ENCODE data around the gene SGTA. TPM values are rescaled to one million over a fixed set of nuclear protein-coding genes. Genes with fewer than 3 reads are reported as not detected.

SGTA gene
- total RNA-seq, 1 donor = 39.4 TPM

DNA sequence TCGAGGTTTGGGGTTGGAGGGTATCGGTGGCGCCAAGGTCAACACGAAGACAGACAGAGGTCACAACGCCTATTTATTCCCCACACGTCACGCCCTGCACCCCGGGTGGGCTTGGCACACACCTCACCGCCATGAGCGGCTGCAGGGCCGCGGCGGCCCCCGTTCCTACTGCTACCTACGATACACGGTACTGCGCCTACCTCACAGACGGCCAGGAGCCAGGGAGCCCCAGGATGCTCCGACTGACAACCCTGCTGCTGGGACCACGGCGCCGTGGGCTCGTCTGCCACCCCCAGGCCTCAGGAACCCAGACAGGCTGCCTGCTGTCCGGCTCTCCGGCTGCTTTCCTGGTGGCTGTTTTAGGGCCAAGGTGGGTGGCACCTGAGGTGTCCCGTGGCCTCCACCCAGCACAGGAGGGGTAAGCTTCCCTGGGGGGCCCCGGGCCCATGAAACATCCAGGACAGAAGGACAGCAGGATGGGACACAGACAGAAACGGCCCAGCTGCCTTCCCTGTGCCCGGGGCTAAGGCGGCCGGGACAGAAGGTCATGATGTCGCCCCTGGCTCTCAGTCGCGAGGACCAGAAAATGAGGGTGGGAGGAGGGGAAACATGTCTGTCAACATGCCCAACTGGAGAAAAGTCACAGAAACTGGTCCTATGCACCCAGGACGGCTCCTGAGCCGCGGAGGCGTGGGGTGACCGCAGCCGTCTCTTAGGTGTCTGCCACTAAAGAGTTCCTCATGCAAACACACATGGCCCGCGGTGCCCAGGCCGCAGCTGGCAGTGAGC, 28.2 kb downstream of the SGTA start:
- H3K4me3 ChIP-seq (ENCODE audit: low read depth, low read length) = no peak overlapping the region
- TF ChIP-seq, protein P1, sequence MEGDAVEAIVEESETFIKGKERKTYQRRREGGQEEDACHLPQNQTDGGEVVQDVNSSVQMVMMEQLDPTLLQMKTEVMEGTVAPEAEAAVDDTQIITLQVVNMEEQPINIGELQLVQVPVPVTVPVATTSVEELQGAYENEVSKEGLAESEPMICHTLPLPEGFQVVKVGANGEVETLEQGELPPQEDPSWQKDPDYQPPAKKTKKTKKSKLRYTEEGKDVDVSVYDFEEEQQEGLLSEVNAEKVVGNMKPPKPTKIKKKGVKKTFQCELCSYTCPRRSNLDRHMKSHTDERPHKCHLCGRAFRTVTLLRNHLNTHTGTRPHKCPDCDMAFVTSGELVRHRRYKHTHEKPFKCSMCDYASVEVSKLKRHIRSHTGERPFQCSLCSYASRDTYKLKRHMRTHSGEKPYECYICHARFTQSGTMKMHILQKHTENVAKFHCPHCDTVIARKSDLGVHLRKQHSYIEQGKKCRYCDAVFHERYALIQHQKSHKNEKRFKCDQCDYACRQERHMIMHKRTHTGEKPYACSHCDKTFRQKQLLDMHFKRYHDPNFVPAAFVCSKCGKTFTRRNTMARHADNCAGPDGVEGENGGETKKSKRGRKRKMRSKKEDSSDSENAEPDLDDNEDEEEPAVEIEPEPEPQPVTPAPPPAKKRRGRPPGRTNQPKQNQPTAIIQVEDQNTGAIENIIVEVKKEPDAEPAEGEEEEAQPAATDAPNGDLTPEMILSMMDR (IDR thresholded peaks at IDR 0.05; ENCODE audit: insufficient read depth, low read length) = no peak
- DNase-seq (ENCODE audit: low read depth) = no peak

DNA sequence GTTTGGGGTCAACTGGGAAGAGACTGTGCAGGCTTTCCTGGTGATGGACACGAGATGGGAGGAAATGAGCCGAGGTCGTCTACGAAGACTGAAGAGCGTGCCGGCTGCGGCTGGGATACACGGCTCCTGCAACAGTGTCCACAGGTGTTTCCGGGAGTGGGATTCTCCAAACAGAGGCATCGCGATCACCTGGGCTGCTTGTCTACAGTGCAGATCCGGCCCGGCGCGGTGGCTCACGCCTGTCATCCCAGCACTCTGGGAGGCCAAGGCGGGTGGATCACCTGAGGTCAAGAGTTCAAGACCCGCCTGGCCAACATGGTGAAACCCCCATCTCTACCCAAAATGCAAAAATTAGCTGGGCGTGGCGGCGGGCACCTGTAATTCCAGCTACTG, 31.6 kb downstream of the SGTA start:
- H3K4me3 ChIP-seq (ENCODE audit: low read depth, low read length) = no peak overlapping the region
- TF ChIP-seq, protein P1 (IDR thresholded peaks at IDR 0.05; ENCODE audit: insufficient read depth, low read length) = no peak
- DNase-seq (ENCODE audit: low read depth) = no peak

DNA sequence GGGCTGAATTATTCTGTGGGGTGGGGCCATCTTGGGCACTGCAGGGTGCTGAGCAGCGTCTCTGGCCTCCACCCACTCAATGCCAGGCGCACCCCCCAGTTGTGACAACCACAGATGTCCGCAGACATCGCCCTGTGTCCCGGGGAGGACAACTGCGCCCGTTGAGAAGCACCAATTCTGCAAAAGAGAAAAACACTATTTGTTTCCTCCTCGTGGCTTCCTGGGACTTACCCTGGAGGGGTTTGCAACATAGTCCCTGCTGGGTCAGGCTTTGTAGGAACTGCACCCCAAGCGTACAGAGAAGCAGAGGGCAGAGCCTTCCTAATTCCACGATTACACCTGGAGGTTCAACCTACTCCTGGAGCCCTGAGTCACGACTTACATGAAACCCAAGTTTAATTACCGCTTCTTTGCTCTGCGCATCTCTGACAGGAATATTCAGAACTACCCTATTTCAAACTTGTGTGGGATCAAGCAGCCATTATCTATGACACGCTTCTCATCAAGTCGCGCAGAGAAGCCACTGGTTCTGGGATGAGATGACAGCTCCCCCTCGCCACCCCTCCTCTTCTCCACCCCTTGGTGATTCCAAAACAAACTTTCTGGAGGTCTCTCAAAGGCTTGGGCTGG, 32.1 kb downstream of the SGTA start:
- TF ChIP-seq, protein P1 (IDR thresholded peaks at IDR 0.05; ENCODE audit: insufficient read depth, low read length) = no peak
- H3K4me3 ChIP-seq (ENCODE audit: low read depth, low read length) = no peak overlapping the region
- DNase-seq (ENCODE audit: low read depth) = no peak

DNA sequence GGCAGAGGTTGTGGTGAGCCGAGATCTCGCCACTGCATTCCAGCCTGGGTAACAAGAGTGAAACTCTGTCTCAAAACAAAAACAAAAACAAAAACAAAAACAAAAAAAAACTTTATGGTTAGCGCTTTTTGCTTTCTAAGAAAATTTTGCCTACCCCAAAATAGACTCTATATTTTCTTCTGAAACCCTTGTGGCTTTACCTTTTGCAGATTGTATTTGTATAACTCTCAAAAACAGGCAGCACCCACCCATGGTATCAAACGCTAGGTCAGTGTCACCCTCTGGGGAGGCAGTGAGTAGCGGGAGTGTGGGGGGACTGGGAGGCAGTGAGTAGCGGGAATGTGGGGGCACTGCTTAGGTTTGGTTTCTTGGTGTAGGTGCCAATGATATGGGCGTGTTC, 35.7 kb downstream of the SGTA start:
- TF ChIP-seq, protein P1 (IDR thresholded peaks at IDR 0.05; ENCODE audit: insufficient read depth, low read length) = no peak
- no peak overlapping the region for H3K4me3 ChIP-seq (ENCODE audit: low read depth, low read length)
- no peak for DNase-seq (ENCODE audit: low read depth)

DNA sequence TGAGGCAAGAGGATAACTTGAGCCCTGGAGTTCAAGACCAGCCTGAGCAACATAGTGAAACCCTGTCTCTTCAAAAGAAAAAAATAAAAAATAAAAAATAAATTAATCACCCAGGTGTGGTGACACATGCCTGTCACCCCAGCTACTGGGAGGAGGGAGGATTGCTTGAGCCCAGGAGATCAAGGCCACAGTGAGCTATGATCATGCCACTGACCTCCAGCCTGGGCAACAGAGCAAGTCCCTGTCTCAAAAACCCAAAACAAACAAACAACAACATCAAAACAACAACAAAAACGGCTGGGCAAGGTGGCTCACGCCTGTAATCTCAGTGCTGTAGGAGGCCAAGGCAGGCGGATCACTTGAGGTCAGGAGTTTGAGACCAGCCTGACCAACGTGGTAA, 39.0 kb downstream of the SGTA start:
- TF ChIP-seq, protein P1 (IDR thresholded peaks at IDR 0.05; ENCODE audit: insufficient read depth, low read length) = no peak
- H3K4me3 ChIP-seq (ENCODE audit: low read depth, low read length) = no peak overlapping the region
- no peak for DNase-seq (ENCODE audit: low read depth)

DNA sequence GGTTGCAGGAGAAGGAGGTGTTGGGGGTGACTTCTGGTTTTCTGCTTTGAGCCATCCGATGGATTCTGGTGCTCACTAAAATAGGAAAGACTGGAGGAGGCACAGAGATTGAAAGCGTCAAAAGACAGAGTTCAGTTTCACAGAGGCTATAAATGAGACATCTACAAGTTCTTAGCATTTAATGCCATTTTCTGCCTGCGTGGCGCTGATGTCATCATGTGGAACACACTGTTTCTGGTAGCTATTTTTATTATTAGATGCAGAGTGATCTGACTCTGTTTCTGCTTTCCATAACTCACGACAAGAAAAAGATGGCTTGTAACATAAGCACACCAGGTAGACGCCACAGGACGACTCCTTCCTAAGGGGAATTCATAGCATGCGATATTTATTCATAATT, 40.0 kb downstream of the SGTA start:
- TF ChIP-seq, protein P1 (IDR thresholded peaks at IDR 0.05; ENCODE audit: insufficient read depth, low read length) = no peak
- no peak overlapping the region for H3K4me3 ChIP-seq (ENCODE audit: low read depth, low read length)
- no peak for DNase-seq (ENCODE audit: low read depth)
